BJ (cell line): Measurements from ENCODE around the gene CADM2. TPM values are rescaled to one million over a fixed set of nuclear protein-coding genes. Genes with fewer than 3 reads are reported as not detected.

ENCODE experiments used
- CTCF ChIA-PET: fragments of 350-600 bp; formaldehyde crosslinking; extraction: SDS; loops from one replicate; lab custom pipeline; 2021; ENCODE audit warnings: antibody characterized with exemption, inconsistent platforms; lab: Yijun Ruan, JAX
- POLR2A ChIA-PET: fragments of 300-600 bp; sonication (Branson Sonifier 250); formaldehyde crosslinking; extraction: SDS; loops from one replicate; lab custom pipeline; 2021; ENCODE audit warnings: antibody characterized with exemption; lab: Charles Lee
- DNase-seq: peaks from one replicate; pipeline ENCODE4 v3.0.0-alpha.2; 2011; ENCODE audit warnings: low read depth
- H3K27me3 ChIP-seq: 2 replicates; pipeline ENCODE4 v1.6.0; 2011; ENCODE audit warnings: low read length; ENCODE audit not compliant: control insufficient read depth, insufficient read depth
- H3K36me3 ChIP-seq: 2 replicates; pipeline ENCODE4 v1.5.1; 2011; ENCODE audit warnings: low read length; ENCODE audit not compliant: control insufficient read depth, insufficient read depth
- H3K4me3 ChIP-seq: 2 replicates; pipeline ENCODE4 v1.5.1; 2011; ENCODE audit warnings: low read depth, mild to moderate bottlenecking, control low read depth, low read length
- polyA plus RNA-seq: library from polyadenylated mRNA; depleted of rRNA; stranded (reverse); fragments of >200 nt; gene quantifications from 2 replicates; pipeline ENCODE4 v1.2.3, GENCODE V29; 2011
- TF ChIP-seq, protein P1 (sequence below): IDR thresholded peaks from 2 replicates; pipeline ENCODE4 v1.5.1; 2011; ENCODE audit warnings: low read depth, mild to moderate bottlenecking, control low read depth, inconsistent platforms, low read length, moderate library complexity; ENCODE audit not compliant: insufficient read depth

CADM2 gene
- polyA plus RNA-seq, 1 experiment = not detected

GRCh38 chr3:85228966-85229365 lies 270.2 kb downstream of the CADM2 start:
- POLR2A ChIA-PET = no interaction called here
- H3K4me3 ChIP-seq = no peak overlapping the region
- CTCF ChIA-PET = no interaction called here
- DNase-seq = no peak
- H3K36me3 ChIP-seq = no peaks in the 10 kb centered on the region
- H3K27me3 ChIP-seq = no peaks in the 10 kb centered on the region
- TF ChIP-seq, protein P1, sequence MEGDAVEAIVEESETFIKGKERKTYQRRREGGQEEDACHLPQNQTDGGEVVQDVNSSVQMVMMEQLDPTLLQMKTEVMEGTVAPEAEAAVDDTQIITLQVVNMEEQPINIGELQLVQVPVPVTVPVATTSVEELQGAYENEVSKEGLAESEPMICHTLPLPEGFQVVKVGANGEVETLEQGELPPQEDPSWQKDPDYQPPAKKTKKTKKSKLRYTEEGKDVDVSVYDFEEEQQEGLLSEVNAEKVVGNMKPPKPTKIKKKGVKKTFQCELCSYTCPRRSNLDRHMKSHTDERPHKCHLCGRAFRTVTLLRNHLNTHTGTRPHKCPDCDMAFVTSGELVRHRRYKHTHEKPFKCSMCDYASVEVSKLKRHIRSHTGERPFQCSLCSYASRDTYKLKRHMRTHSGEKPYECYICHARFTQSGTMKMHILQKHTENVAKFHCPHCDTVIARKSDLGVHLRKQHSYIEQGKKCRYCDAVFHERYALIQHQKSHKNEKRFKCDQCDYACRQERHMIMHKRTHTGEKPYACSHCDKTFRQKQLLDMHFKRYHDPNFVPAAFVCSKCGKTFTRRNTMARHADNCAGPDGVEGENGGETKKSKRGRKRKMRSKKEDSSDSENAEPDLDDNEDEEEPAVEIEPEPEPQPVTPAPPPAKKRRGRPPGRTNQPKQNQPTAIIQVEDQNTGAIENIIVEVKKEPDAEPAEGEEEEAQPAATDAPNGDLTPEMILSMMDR = no peak

DNA sequence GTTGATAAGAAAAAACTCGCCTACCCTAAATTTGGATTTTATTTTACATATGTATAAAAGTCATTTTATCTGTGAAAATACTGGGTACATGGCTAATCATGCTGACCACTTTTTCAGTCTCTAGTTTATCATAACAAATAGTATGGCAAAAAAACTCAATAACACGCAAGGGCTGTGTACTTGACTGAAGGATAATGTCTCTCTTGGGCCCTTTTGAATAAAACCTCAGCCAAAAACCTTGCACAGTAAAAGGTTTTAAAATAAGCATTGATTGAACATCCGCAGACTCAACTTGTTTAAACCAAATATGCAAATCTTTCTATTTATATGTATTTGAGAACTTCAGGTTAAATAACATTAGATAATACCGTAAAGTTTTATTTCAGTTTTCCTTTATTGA lies 285.3 kb downstream of the CADM2 start:
- no peak for DNase-seq
- POLR2A ChIA-PET = no interaction called here
- TF ChIP-seq, protein P1 = no peak
- no peak overlapping the region for H3K4me3 ChIP-seq
- no peaks in the 10 kb centered on the region for H3K27me3 ChIP-seq
- no peaks in the 10 kb centered on the region for H3K36me3 ChIP-seq
- CTCF ChIA-PET = no interaction called here

DNA sequence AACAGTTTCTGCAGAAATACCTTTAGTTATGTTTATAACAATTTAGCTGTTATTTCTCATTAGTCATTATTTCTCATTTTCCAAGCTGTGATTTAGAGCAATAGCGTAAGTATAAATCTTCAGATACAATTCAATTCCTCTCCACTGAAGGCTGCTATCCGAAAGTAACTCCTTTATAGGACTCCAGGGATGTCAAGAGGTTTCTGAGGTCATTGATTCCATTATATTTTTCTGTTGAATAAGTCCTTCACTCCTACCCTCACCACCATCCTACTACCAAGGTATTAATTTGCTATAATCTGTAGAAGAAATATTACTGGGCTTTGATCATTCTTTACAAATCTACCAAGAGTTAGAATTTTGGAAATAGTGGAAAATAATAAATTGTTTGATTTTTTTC lies 285.7 kb downstream of the CADM2 start:
- TF ChIP-seq, protein P1 = no peak
- DNase-seq = no peak
- Histone ChIP-seq H3K27me3 (no peaks in the 10 kb centered on the region), H3K4me3 (no peak overlapping the region), H3K36me3 (no peaks in the 10 kb centered on the region)
- ChIA-PET CTCF (no interaction called here), POLR2A (no interaction called here)

GRCh38 chr3:85251766-85252165 lies 293.0 kb downstream of the CADM2 start:
- POLR2A ChIA-PET = no interaction called here

GRCh38 chr3:85252686-85253085 lies 293.9 kb downstream of the CADM2 start:
- CTCF ChIA-PET = no interaction called here
- TF ChIP-seq, protein P1 = no peak
- no peak for DNase-seq

More at GRCh38 chr3:85251766-85252165, 293.0 kb downstream of the CADM2 start:
- Histone ChIP-seq H3K4me3 (no peak overlapping the region), H3K27me3 (no peaks in the 10 kb centered on the region), H3K36me3 (no peaks in the 10 kb centered on the region)
- DNase-seq = no peak
- TF ChIP-seq, protein P1 = no peak
- CTCF ChIA-PET = no interaction called here

More at GRCh38 chr3:85252686-85253085, 293.9 kb downstream of the CADM2 start:
- POLR2A ChIA-PET = no interaction called here
- Histone ChIP-seq H3K36me3 (no peaks in the 10 kb centered on the region), H3K27me3 (no peaks in the 10 kb centered on the region), H3K4me3 (no peak overlapping the region)
